ENCODE results near the gene LMAN1L. TPM values are rescaled to one million over a fixed set of nuclear protein-coding genes. Genes with fewer than 3 reads are reported as not detected.

LMAN1L gene
- total RNA-seq, 4 donors from 2014 or later = 0.42 TPM; not detected in 3

DNA sequence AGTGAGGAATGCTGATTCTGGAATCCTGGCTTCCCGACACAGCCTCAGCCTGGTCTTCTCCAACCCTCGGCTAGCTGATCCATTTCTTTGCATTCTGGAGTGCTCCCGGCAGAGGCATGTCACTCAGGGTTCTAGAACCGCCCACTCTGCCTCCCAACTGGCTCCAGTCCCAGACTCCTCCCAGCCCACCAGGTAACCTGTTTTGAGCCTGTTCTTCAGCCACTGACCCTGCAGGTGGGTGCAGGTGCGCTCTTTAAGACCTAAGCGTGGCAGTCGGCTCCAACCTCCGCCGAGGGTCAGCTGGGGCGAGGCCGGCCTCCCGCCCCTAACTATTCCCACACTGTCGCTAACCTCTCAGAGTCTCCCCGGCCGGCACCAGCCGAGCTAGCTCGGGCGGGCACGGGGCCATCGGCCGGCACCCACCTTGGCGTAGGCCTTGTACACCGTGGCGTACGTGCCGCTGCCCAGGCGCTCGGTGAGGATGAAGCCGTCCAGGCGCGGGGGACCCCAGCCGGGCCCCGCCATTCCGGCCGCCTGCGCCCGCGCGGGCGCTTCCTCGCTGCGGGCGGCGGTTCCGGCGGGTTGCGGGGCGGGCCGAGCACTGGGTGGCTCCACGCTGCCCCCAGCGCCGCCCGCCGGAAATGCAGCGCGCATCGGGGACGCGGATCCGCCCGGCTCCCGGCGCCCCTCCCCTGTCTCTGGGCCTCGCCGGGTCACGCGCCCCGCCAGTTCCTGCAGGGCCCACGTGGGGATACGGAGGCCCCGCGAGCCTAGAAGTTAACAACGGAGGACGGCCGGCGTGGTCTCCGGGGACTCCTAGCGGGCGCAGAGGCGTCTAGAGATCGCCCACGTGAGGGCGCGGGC lies 30.2 kb downstream of the LMAN1L start, which contains the start of gene ULK3:
TSS of gene ULK3 (minus strand) at position 576 of the 864 bp plus-strand sequence. CDS start at position 525, 51 bp downstream.
- H3K9me3 ChIP-seq = no peaks in the 10 kb centered on the region
- no peaks in the 10 kb centered on the region for H3K27me3 ChIP-seq
- H3K27ac ChIP-seq = peak within 1 kb of the TSS; percentile 83 to 94 (median 88)
- H3K4me3 ChIP-seq = peak within 1 kb of the TSS; percentile 90 to 94 (median 91)
- 0% methylated on average over 20 to 79 of the region's 84 CpGs for WGBS, 2 donors
- peak; percentile 81 to 85 for DNase-seq (ENCODE audit: low spot score in 2 of 2)
- H3K4me1 ChIP-seq = peaks cover 0 to 34% (median 11%) of the 10 kb centered on the region in 4 donors
- peaks cover 0 to 66% (median 7%) of the 10 kb centered on the region in 3 donors for H3K36me3 ChIP-seq
- TF ChIP-seq EP300 (IDR thresholded peaks at IDR 0.05) (peak; percentile 14 to 81), POLR2A (IDR thresholded peaks at IDR 0.05) (peak; percentile 53 to 72)
- TF ChIP-seq, protein P1, sequence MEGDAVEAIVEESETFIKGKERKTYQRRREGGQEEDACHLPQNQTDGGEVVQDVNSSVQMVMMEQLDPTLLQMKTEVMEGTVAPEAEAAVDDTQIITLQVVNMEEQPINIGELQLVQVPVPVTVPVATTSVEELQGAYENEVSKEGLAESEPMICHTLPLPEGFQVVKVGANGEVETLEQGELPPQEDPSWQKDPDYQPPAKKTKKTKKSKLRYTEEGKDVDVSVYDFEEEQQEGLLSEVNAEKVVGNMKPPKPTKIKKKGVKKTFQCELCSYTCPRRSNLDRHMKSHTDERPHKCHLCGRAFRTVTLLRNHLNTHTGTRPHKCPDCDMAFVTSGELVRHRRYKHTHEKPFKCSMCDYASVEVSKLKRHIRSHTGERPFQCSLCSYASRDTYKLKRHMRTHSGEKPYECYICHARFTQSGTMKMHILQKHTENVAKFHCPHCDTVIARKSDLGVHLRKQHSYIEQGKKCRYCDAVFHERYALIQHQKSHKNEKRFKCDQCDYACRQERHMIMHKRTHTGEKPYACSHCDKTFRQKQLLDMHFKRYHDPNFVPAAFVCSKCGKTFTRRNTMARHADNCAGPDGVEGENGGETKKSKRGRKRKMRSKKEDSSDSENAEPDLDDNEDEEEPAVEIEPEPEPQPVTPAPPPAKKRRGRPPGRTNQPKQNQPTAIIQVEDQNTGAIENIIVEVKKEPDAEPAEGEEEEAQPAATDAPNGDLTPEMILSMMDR (IDR thresholded peaks at IDR 0.05) = peak; percentile 88 to 97 (median 96)

DNA sequence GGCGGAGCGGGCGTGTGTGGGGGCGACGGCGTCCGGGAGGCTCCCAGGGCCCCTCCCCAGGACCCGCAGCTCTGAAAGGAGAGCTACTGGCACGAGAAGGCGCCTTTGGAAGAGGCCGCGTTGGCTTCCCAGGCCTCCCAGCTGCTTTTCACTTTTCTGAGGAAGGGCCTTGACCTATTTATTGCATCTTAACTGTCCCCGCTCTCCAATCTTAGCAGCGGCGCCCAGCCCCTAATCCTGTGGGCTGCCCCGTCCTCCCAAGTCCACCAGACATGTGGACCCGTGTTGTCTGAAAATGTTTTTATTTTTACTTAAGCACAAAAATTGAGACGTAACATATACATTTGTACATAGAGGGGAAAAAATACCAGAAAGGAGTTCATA lies 30.8 kb downstream of the LMAN1L start:
- DNase-seq (ENCODE audit: low spot score in 2 of 2) = no peak
- WGBS, 2 donors = 9 to 11% methylated on average over 17 to 18 of the region's 18 CpGs
- H3K27me3 ChIP-seq = no peaks in the 10 kb centered on the region
- peak overlapping the region; percentile 58 to 94 (median 91) for H3K4me3 ChIP-seq
- peaks cover 0 to 66% (median 9%) of the 10 kb centered on the region in 3 donors for H3K36me3 ChIP-seq
- TF ChIP-seq EP300 (IDR thresholded peaks at IDR 0.05) (peak in 1 of 2 donors; percentile 6), POLR2A (IDR thresholded peaks at IDR 0.05) (no peak)
- TF ChIP-seq, protein P1 (IDR thresholded peaks at IDR 0.05) = no peak
- H3K9me3 ChIP-seq = no peaks in the 10 kb centered on the region
- H3K4me1 ChIP-seq = peaks cover 0 to 36% (median 11%) of the 10 kb centered on the region in 4 donors
- peak overlapping the region; percentile 83 to 94 (median 88) for H3K27ac ChIP-seq

DNA sequence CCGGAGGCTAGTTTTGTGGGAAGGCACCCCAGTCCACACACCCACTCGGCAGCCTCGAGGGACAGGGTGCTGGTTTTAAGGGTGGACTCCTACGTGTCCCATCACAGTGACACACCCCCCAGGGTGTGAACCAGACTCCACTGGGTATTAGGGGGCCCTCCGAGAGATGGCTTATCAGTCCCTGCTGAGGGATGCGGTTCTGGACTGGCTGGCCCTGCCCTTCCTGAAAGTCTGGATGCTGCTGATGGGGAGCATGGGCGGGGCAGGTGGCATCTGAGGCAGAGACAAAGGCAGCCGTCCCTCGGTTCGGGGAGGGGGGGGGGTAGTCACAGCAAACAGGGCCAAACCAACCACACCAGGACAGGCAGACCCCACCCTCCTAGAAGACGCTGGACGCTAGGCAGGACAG lies 31.3 kb downstream of the LMAN1L start:
- Histone ChIP-seq H3K4me3 (peak overlapping the region in 1 of 4 donors; percentile 94), H3K4me1 (peaks cover 0 to 36% (median 11%) of the 10 kb centered on the region in 4 donors), H3K27ac (peak overlapping the region in 3 of 4 donors; percentile 83 to 94 (median 92)), H3K27me3 (no peaks in the 10 kb centered on the region), H3K36me3 (peaks cover 0 to 66% (median 12%) of the 10 kb centered on the region in 3 donors), H3K9me3 (no peaks in the 10 kb centered on the region)
- no peak for TF ChIP-seq POLR2A (IDR thresholded peaks at IDR 0.05)
- TF ChIP-seq EP300 (IDR thresholded peaks at IDR 0.05) = no peak
- TF ChIP-seq, protein P1 (IDR thresholded peaks at IDR 0.05) = no peak
- no peak for DNase-seq (ENCODE audit: low spot score in 2 of 2)
- WGBS, 2 donors = 50 to 65% methylated on average over 7 to 12 of the region's 12 CpGs

DNA sequence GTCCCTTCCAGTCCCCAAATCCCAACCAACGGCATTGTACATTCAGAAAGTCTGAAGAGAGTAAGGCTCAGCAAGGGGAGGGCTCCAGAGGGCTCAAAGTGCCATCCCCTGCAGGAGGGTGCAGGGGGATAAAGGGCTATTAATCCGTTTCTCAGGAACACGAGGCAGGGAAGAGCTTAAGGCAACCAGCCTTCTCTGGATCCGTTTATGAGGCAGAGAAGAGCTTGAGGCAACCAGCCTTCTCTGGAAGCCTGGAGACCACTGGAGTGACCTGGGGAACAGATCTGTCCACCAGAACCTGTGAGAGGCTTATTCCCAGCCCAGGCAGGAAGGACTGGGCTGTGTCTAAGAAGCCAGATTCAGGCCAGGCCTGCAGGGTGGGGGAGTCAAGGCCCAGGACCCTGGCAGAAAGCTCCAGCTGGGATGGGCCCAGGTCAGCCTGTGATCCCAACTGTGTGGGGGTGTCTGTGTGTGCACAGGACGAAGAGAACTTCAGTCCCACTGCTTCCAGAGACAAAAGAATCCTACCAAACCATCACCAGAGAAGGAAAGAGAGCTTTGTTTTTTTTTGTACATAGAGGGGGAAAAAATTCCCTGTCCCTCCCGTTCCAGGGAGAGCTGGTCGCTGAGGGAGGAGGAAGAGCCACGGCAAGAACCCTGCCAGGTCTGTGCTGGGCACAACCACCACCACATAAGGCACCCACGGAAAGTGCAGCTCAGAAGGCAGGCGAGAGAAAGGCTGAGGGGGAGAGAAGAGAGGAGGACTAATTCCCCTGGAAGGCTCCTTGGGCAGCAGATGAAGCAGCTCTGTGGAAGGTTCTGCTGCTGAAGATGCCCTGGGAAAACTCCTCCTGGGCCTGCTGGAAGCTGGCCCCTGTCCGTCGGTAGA lies 31.9 kb downstream of the LMAN1L start:
- DNase-seq (ENCODE audit: low spot score in 2 of 2) = no peak
- 72 to 77% methylated on average over 12 of the region's 12 CpGs for WGBS, 2 donors
- no peaks in the 10 kb centered on the region for H3K9me3 ChIP-seq
- H3K27me3 ChIP-seq = no peaks in the 10 kb centered on the region
- TF ChIP-seq, protein P1 (IDR thresholded peaks at IDR 0.05) = no peak
- no peak for TF ChIP-seq EP300 (IDR thresholded peaks at IDR 0.05)
- TF ChIP-seq POLR2A (IDR thresholded peaks at IDR 0.05) = no peak
- H3K4me1 ChIP-seq = peaks cover 0 to 36% (median 11%) of the 10 kb centered on the region in 4 donors
- peak overlapping the region in 3 of 4 donors; percentile 52 to 94 (median 92) for H3K27ac ChIP-seq
- H3K36me3 ChIP-seq = peaks cover 0 to 66% (median 14%) of the 10 kb centered on the region in 3 donors
- no peak overlapping the region for H3K4me3 ChIP-seq

Data from tibial nerve (tissue), 4 donors.